Suppressor macrophage treated with lipopolysaccharide for 1 hour (primary cell): ENCODE results near the gene WDFY1.

Experiments
- DNase-seq, 3 donors: peaks; one replicate each; pipeline ENCODE4 v3.0.0-alpha.2; 2020 to 2022

WDFY1 gene, protein sequence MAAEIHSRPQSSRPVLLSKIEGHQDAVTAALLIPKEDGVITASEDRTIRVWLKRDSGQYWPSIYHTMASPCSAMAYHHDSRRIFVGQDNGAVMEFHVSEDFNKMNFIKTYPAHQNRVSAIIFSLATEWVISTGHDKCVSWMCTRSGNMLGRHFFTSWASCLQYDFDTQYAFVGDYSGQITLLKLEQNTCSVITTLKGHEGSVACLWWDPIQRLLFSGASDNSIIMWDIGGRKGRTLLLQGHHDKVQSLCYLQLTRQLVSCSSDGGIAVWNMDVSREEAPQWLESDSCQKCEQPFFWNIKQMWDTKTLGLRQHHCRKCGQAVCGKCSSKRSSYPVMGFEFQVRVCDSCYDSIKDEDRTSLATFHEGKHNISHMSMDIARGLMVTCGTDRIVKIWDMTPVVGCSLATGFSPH

DNA sequence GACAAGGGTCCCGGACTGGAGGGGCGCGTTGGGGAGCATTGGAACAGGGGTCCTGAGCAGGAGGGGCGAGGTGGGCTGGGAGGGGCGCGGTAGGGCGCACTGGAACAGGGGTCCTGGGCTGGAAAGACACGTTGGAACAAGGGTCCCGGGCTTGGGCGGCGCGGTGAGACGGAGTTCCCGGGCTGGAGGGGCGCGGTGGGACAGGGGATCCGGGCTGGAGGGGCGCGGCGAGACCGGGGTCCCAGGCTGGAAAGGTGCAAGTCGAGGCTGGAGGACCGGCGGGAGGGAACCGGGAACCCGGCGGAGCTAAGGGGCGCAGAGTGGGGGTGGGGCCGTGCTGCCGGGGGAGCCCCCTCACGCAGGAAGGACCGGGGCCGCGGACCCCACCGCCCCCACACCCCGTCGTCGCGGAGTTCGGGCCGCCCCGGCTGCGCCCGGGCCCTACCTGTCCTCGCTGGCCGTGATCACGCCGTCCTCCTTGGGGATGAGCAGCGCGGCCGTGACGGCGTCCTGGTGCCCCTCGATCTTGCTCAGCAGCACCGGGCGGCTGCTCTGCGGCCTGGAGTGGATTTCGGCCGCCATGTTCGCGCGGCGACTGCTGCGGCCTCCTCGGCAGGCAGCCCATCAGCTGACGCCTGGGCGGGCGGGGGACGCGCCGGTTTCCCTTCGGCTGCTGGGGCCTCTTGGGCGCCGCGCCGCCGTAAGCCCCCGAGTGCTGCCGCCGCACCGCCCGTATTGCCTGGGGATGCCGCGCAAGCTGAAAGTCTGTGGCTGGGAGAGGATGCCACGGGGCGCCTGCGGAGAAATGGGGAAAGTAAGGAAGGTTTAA, at the start of gene WDFY1:
Gene WDFY1 (minus strand): TSS at position 633 of the 829 bp plus-strand sequence. CDS start 51 bp downstream, at position 582.
- peak; percentile 93 to 96 (median 95) for DNase-seq

DNA sequence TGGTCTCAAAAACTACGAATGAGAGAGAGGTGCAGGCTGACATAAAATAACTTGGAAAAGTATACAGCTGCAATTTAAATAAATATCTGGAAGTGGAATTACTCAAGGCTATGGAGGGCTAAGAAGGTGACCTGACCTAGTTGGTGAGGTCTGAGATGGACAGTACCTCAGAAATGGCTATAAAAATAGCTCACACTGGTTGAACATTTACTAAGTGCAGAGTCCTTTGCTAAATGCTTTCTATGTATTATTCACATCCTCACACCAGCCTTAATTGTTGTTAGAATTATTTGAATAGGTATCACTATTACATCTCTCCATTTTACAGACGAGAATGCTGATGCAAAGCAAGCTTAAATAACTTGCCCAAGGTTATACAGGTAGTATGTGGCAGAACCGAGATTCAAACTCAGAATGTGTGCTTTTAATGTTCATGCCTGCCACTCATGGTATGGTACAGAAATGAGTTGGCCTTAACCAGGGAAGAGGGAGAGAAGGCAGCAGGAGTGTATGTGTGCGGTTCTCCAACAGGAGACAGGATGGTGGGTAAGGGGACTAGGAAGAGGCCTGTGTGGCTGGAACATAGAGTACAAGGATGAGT, 49.5 kb upstream of the WDFY1 start:
- no peak for DNase-seq

DNA sequence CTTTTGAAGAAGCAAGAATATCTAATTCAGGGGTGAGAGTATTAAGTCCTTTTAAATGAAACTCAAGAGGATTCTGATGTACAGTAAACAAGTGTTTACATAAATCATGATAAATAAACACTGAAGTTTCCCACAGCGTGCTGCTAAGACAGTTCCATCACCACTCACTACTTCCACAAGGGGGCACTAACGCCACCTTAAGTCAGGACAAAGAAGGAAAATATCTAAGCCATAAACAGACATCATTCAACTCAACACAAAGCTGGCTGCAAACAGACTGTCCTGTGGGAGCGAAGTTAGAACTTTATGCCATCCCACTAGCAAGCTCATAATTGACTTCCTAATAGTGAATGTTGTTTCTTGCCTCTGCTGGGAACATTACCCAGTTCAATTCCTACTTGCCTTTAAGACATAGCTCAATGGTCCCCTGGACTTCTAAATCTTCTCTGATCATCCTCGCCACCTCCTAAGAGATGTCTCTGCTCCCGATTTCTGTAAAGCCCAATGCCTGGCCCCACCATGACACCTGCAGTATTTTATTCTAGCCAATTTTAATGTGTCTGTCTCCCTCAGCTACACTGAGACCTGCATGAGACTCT, 48.6 kb upstream of the WDFY1 start:
- DNase-seq, result peak; percentile 79 to 85 (median 85)

GRCh38 chr2:223991611-223992010, 46.5 kb upstream of the WDFY1 start:
- DNase-seq, result no peak

DNA sequence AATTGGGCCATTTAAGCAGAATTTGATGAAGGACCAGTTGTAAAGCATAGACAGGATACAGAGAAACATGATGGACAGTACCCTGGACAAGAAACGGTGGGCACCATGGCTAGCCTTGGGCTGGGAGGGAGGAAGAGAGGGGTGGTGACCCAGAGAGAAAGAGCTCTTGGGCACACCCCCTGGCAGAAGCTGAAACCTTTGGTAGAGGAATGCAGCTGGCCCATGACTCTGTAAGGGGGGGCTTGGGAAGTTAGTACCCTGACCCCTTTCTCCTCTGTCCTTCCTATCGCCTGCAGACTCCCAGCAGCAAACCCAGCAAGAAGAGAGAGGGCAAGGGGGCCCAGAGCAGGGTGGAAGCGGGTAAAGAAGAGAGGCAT, 44.7 kb upstream of the WDFY1 start:
- no peak for DNase-seq

- DNase-seq, result no peak
Measured at GRCh38 chr2:223989206-223989855, 44.2 kb upstream of the WDFY1 start.

DNA sequence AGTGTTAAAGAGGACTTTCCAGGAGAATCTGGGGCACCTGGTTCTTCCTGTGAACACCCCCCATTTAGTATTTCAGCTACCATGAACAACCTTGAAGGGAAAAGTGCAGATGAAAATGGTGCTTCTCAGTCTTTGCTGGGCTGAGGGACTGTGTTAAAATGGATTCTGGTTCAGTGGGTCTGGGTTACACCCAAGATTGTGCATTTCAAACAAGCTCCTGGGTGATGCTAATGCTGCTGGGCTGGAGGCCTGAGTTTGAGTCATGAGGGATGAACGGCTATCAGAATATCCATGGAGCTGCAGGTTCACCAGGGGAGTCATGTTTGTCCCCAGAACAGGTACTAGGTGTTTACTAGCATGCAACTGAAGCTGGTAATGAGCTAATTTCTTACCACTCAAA, 36.1 kb upstream of the WDFY1 start:
- no peak for DNase-seq

- no peak for DNase-seq
Measured at GRCh38 chr2:223980803-223981202, 35.7 kb upstream of the WDFY1 start.

DNA sequence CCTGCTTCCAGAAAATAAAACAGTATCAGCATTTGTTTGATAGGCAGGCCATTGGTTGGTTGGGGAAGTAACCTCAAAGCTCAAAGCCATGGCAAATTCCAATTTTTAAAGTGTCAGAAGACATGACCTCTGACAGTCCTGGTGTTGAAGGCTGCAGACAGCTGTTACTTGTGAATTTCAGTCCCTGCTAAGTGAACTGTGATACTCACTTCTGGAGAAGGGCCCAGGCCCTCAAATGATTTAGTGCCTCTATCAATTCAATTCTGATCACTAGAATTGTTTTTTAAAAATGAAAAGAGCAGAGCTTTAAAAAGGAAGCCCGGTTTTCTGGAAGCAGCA, 35.2 kb upstream of the WDFY1 start:
- no peak for DNase-seq

- DNase-seq, result peak in 1 of 3 donors; percentile 20
Measured at GRCh38 chr2:223979730-223980396, 34.7 kb upstream of the WDFY1 start.

DNA sequence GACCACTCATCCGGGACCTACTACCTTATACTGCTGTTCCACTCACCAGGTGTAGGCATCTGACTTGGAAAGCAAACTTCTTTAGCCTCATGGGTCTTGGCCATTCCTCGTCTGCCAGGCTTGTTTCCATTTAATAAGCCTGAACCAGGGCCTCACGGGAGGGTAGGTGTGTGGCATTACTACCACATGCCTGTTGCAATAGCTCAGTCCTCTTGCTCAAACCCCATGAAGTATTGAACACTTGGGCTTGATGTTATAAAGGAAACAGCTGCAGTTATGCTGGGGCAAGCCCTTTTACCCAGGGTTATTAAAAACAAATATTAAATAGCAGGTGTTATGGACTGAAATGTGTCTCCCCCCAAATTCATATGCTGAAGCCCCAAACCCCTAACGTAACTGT, 33.3 kb upstream of the WDFY1 start:
- no peak for DNase-seq

GRCh38 chr2:223976635-223977226, 31.6 kb upstream of the WDFY1 start:
- DNase-seq, result no peak

DNA sequence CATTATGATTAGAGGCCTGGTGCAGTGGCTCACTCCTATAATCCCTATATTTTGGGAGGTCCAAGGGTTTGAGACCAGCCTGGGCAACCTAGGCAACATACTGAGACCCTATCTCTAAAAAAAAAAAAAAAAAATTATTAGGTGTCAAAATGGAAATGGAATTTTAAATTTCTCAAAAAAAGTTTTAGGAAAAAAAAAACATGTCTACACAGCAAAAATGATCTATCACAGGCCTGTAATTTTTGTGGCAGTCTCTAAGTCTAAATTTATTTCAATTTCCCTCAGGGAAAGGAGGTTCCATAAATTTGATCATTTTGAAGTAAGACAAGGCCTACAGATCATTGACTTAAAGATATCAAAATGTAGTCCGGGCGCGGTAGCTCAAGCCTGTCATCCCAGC, 28.5 kb upstream of the WDFY1 start:
- DNase-seq, result no peak

DNA sequence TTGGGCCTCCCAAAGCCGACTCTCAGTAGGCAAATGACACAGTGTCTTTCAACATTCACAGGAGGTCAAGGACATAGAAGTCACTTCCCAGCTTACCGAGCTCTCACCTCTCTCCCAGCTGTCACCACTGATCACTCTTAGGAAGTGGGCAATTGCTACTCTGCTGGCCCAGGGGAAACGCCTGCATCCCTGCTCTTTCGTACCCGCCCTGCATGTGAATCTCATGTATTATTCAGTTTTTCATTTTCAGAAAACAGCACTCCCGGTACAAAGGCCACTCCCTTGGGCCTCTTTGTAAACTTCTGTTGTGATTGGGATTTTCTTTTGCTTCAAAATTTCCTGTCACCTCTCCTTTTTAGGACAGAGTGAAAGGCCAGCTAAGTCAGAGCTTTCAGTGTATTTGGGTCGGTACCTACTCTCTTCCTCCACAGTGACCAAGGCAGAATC, 27.5 kb upstream of the WDFY1 start:
- no peak for DNase-seq

DNA sequence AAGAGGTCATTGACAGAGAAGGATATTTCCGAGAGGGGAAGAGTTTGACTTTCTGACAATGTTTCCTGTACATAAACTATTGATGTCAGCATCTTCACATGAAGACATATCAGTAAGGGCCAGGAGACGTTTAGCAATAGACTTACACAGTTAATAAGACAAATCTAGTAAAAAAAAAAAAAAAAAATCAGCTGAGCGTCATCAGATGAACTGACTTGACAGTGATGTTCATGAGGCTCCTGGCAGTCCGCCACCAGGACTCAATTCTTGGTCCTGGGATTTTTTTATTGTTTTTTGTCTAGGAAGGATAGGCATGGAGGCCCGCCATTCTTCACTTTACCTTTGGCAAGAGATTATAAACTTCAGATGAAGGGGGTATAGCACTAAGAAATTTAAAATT, 26.6 kb upstream of the WDFY1 start:
- DNase-seq, result no peak

DNA sequence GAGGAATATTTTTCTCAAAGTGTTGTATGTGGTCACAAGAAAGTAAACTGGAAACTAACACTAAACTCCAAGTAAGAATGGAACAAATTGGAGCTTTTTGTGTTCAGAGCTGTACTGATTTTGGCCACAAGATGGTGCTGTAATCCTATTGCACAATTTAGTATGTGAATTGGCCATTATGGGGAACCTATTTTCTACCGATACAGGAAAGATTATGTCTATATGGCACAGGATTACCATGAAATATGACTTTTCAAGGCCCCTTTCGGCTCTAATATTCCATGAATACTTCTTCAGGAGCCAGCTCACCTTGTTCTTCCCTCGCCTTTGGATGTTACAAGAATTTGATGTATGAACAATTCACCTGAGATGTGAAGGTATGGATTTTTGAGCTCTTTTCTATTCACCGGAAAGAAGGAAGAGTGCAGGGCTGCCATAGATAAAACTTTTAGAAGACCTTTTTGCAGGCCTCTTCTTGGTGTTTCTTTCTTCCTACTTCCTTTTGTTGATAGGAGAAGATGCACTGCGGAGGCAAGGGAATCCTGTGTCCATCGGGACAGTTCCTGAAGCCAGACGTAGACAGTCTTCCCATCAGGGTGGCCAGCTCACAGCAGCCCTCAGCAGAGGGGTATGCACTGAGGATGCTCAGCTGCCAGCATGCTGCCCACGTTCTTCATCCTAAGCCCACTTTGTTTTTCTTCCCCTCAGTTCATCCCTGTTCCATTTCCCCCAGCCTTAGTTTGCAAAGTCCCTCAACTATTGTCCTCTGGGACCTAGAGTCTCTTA, 25.4 kb upstream of the WDFY1 start:
- DNase-seq, result peak; percentile 71 to 82 (median 74)

- peak; percentile 62 to 84 (median 76) for DNase-seq
Measured at GRCh38 chr2:223969856-223970255, 24.7 kb upstream of the WDFY1 start.

DNA sequence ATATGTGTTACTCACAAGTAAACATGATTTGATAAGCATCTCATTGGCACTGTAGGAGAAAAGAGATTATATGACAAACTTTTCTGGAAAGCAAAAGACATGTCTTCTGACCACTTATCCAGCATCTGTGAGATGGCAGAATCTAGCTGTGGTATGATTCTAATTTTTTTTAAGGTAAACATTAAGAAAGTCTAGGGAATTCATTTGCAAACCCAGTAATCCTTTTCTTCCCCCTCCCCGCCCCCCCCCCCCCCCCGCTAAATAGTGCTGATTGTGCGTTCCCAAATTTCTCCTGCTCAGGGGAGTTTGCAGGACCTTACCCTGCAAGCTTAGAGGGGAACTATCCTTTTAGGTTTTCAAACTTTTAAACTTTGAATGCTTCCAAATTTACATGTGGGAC, 24.2 kb upstream of the WDFY1 start:
- no peak for DNase-seq

DNA sequence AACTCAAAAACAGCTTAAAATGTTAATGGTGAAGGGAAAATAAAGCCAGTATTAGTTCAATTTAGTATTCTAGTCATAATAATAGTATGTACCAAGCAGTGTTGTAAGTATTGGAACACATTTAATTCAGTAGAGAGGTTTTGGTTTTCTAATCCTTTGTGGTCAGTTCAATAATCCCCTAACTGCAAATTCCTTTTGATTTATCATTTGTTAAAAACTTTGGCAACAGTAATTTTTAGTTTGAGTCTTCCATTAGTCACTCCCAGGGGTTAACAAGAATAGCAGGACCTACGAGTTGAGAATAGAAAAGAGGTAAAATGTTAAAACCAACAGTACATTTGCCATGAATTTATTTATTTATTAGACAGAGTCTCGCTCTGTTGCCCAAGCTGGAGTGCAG, 22.8 kb upstream of the WDFY1 start:
- DNase-seq, result no peak

- DNase-seq, result peak; percentile 48 to 63 (median 60)
Measured at GRCh38 chr2:223959688-223960087, 14.6 kb upstream of the WDFY1 start.
